H1 (cell line): ENCODE results near the gene FMO5. TPM values are rescaled to one million over a fixed set of nuclear protein-coding genes. Genes with fewer than 3 reads are reported as not detected.
A peak's percentile ranks its signal among the peaks of the same experiment; 100 is the strongest.

ENCODE experiments used
- CTCF ChIA-PET: fragments of 300-600 bp; sonication (Branson Sonifier 250); formaldehyde crosslinking; loops from one replicate; lab custom pipeline; 2021; ENCODE audit not compliant: partially characterized antibody; lab: Charles Lee
- POLR2A ChIA-PET: fragments of 300-600 bp; sonication (Branson Sonifier 250); formaldehyde crosslinking; loops from one replicate; lab custom pipeline; 2021; ENCODE audit warnings: inconsistent platforms; ENCODE audit not compliant: partially characterized antibody; lab: Charles Lee
- DNase-seq, 2 experiments: peaks; one replicate each; pipeline versions ENCODE4 v3.0.0 to v3.0.0-alpha.2; 2010 to 2022; ENCODE audit warnings: low spot score in 2 of 2, low read depth in 1 of 2, mixed read lengths in 1 of 2
- FAIRE-seq: peaks from 2 replicates; lab custom pipeline; 2011; peaks lifted over from hg19 to GRCh38; lab: Jason Lieb, UNC
- H2AFZ ChIP-seq: 2 replicates; pipeline ENCODE4 v1.8.1; 2012; ENCODE audit warnings: low read length, inconsistent platforms
- H2AK5ac ChIP-seq: 2 replicates; pipeline ENCODE4 v1.6.1; 2013; ENCODE audit warnings: low read depth, low read length
- H2BK120ac ChIP-seq: replicated peaks from 2 replicates; pipeline ENCODE3; 2013; ENCODE audit warnings: low read depth, low read length, inconsistent platforms
- H2BK12ac ChIP-seq: 2 replicates; pipeline ENCODE4 v1.6.1; 2013; ENCODE audit warnings: low read depth, low read length
- H2BK15ac ChIP-seq: 2 replicates; pipeline ENCODE4 v1.6.1; 2013; ENCODE audit warnings: low read length
- H2BK20ac ChIP-seq: 2 replicates; pipeline ENCODE4 v1.6.1; 2013; ENCODE audit warnings: low read length
- H2BK5ac ChIP-seq: 2 replicates; pipeline ENCODE4 v1.6.1; 2013; ENCODE audit warnings: low read depth, low read length
- H3K14ac ChIP-seq: 2 replicates; pipeline ENCODE4 v1.6.1; 2013; ENCODE audit warnings: inconsistent platforms; ENCODE audit not compliant: insufficient read length
- H3K18ac ChIP-seq: 2 replicates; pipeline ENCODE4 v1.6.1; 2013; ENCODE audit warnings: low read length; ENCODE audit errors: extremely low read depth
- H3K23ac ChIP-seq: 2 replicates; pipeline ENCODE4 v1.6.1; 2013; ENCODE audit warnings: inconsistent platforms; ENCODE audit not compliant: insufficient read length
- H3K23me2 ChIP-seq: 2 replicates; pipeline ENCODE4 v1.6.1; 2013; ENCODE audit warnings: low read depth, low read length
- H3K27ac ChIP-seq: 2 replicates; pipeline ENCODE4 v1.6.1; 2011; ENCODE audit warnings: low read depth, low read length, inconsistent platforms
- H3K27me3 ChIP-seq, 4 experiments: replicated peaks in 1 of 4; 1 replicate in 1 of 4; 2 replicates in 3 of 4; pipeline versions ENCODE4 v1.6.1 to v1.8.1; 2011 to 2013; ENCODE audit warnings: low read length in 3 of 4, mild to moderate bottlenecking in 3 of 4, inconsistent platforms in 2 of 4, mixed read lengths in 2 of 4, moderate library complexity in 1 of 4; ENCODE audit not compliant: control insufficient read depth in 3 of 4, insufficient read depth in 3 of 4; ENCODE audit errors: extremely low read depth in 1 of 4
- H3K36me3 ChIP-seq, 4 experiments: 2 replicates each; pipeline versions ENCODE4 v1.6.1 to v1.8.1; 2011 to 2013; ENCODE audit warnings: mild to moderate bottlenecking in 4 of 4, low read length in 3 of 4, moderate library complexity in 2 of 4, control low read depth in 1 of 4, inconsistent platforms in 1 of 4; ENCODE audit not compliant: insufficient read depth in 4 of 4, control insufficient read depth in 2 of 4
- H3K4ac ChIP-seq: replicated peaks from 2 replicates; pipeline ENCODE3; 2013; ENCODE audit warnings: low read length, low read depth, mixed read lengths, inconsistent platforms; ENCODE audit not compliant: insufficient read length
- H3K4me1 ChIP-seq, 4 experiments: replicated peaks in 1 of 4; 1 replicate in 1 of 4; 2 replicates in 3 of 4; pipeline versions ENCODE4 v1.6.1 to v1.8.1; 2011 to 2013; ENCODE audit warnings: low read length in 3 of 4, inconsistent platforms in 2 of 4, mixed read lengths in 1 of 4; ENCODE audit not compliant: insufficient read depth in 4 of 4, control insufficient read depth in 3 of 4
- H3K4me2 ChIP-seq, 2 experiments: 2 replicates each; pipeline versions ENCODE4 v1.6.1 to v1.8.1; 2011 to 2013; ENCODE audit warnings: low read depth in 2 of 2, low read length in 2 of 2, control low read depth in 1 of 2, inconsistent platforms in 1 of 2, mild to moderate bottlenecking in 1 of 2; ENCODE audit not compliant: insufficient read depth in 1 of 2
- H3K4me3 ChIP-seq, 4 experiments: fragments of 200-600, 300-600 bp in 1 of 4; sonication (generic), shearing (Covaris generic), sonication (Bioruptor Twin) in 1 of 4; 2 replicates each; pipeline versions ENCODE4 v1.5.1 to v1.8.1; 2011 to 2016; ENCODE audit warnings: low read length in 4 of 4, low read depth in 3 of 4, control low read depth in 2 of 4, inconsistent platforms in 2 of 4, mild to moderate bottlenecking in 2 of 4, mixed read lengths in 1 of 4, moderate library complexity in 1 of 4; ENCODE audit not compliant: insufficient read depth in 2 of 4; ENCODE audit errors: extremely low read depth in 1 of 4
- H3K56ac ChIP-seq: replicated peaks from 2 replicates; pipeline ENCODE3; 2013; ENCODE audit warnings: low read depth, mild to moderate bottlenecking, mixed read lengths, low read length, inconsistent platforms; ENCODE audit not compliant: insufficient read length
- H3K79me1 ChIP-seq: 2 replicates; pipeline ENCODE4 v1.6.1; 2013; ENCODE audit warnings: low read depth, low read length, control low read depth
- H3K79me2 ChIP-seq, 2 experiments: 2 replicates each; pipeline versions ENCODE4 v1.6.1 to v1.8.1; 2012 to 2013; ENCODE audit warnings: low read length in 2 of 2, mild to moderate bottlenecking in 2 of 2, inconsistent platforms in 1 of 2; ENCODE audit not compliant: insufficient read depth in 2 of 2, control insufficient read depth in 1 of 2
- H3K9ac ChIP-seq, 4 experiments: replicated peaks in 1 of 4; 1 replicate in 1 of 4; 2 replicates in 3 of 4; pipeline versions ENCODE4 v1.6.1 to v1.8.1; 2011 to 2013; ENCODE audit warnings: low read depth in 3 of 4, low read length in 3 of 4, control low read depth in 2 of 4, mild to moderate bottlenecking in 2 of 4, moderate library complexity in 2 of 4, inconsistent platforms in 1 of 4; ENCODE audit errors: extremely low read depth in 1 of 4
- H3K9me3 ChIP-seq, 2 experiments: 2 replicates each; pipeline versions ENCODE4 v1.6.1 to v1.8.1; 2012 to 2013; ENCODE audit warnings: mild to moderate bottlenecking in 2 of 2, moderate library complexity in 2 of 2, control low read depth in 1 of 2, inconsistent platforms in 1 of 2, low read depth in 1 of 2, low read length in 1 of 2, mixed read lengths in 1 of 2; ENCODE audit not compliant: insufficient read depth in 2 of 2
- H4K20me1 ChIP-seq, 2 experiments: replicated peaks in 1 of 2; 2 replicates each; pipeline versions ENCODE3 to v1.8.1; 2011 to 2013; ENCODE audit warnings: inconsistent platforms in 2 of 2, low read length in 2 of 2, mild to moderate bottlenecking in 1 of 2; ENCODE audit not compliant: insufficient read depth in 2 of 2, control insufficient read depth in 1 of 2
- H4K5ac ChIP-seq: 2 replicates; pipeline ENCODE4 v1.6.1; 2013; ENCODE audit warnings: low read length, low read depth, mixed read lengths, inconsistent platforms; ENCODE audit not compliant: insufficient read length
- H4K8ac ChIP-seq: 2 replicates; pipeline ENCODE4 v1.8.0; 2013; ENCODE audit warnings: mild to moderate bottlenecking, moderate library complexity, low read length, inconsistent platforms; ENCODE audit not compliant: insufficient read depth; ENCODE audit errors: extremely low read depth
- H4K91ac ChIP-seq: replicated peaks from 2 replicates; pipeline ENCODE3; 2013; ENCODE audit warnings: low read length, mixed read lengths, inconsistent platforms; ENCODE audit not compliant: insufficient read length
- CREB1 ChIP-seq: IDR thresholded peaks from 2 replicates; pipeline ENCODE4 v1.6.1; 2012; ENCODE audit warnings: inconsistent platforms
- KDM4A ChIP-seq: IDR thresholded peaks from one replicate; pipeline ENCODE4 v1.7.1; 2012; ENCODE audit warnings: low read depth, mild to moderate bottlenecking, moderate library complexity, low read length, inconsistent platforms; ENCODE audit not compliant: severe bottlenecking
- YY1 ChIP-seq: IDR thresholded peaks from 2 replicates; pipeline ENCODE4 v1.6.1; 2011; ENCODE audit warnings: low read depth, mild to moderate bottlenecking, low read length
- WGBS, 2 experiments: shearing (Covaris generic) in 1 of 2; methylation state at CpG; one replicate each; pipeline versions ENCODE4 v1.1.6 to v1.1.7; 2013 to 2015; ENCODE audit warnings: low lambda C conversion rate in 2 of 2, mixed read lengths in 2 of 2, inconsistent platforms in 1 of 2, low coverage in 1 of 2, missing lambda C conversion rate in 1 of 2; ENCODE audit not compliant: insufficient replicate concordance in 2 of 2, insufficient coverage in 1 of 2, insufficient read length in 1 of 2; ENCODE audit errors: extremely low coverage in 1 of 2, missing lambda C conversion rate in 1 of 2; 5-methylcytosine and 5-hydroxymethylcytosine counted together
- polyA plus RNA-seq, 7 experiments: library from polyadenylated mRNA; depleted of rRNA in 3 of 7; stranded (reverse) in 5 of 7; unstranded in 2 of 7; fragments of >200 nt in 5 of 7; fragments of 200-250 nt in 2 of 7; gene quantifications; 1 replicate in 5 of 7; 2 replicates in 1 of 7; 4 replicates in 1 of 7; pipeline versions ENCODE4 v1.2.1 to v1.2.3, GENCODE V29; 2011 to 2013; ENCODE audit warnings: missing spikeins in 2 of 7, mixed read lengths in 2 of 7
- total RNA-seq: library from RNA; stranded (reverse); fragmentation: NEBNext Ultra II Directional; extraction: Animal tissue kit (Norgen Biotek cat#: 25700); gene quantifications from 2 replicates; pipeline ENCODE4 v1.2.1, GENCODE V29; 2021
- TF ChIP-seq, protein P1 (sequence below): IDR thresholded peaks from 2 replicates; pipeline ENCODE4 v1.6.1; 2011; ENCODE audit warnings: low read length, improper control_type of control experiment

The FMO5 gene
- total and polyA plus RNA-seq, 2 of the 8 experiments (the other 6 are each of a cell fraction or from before 2014, with no cell fraction given), result 0.27 to 0.34 TPM

DNA sequence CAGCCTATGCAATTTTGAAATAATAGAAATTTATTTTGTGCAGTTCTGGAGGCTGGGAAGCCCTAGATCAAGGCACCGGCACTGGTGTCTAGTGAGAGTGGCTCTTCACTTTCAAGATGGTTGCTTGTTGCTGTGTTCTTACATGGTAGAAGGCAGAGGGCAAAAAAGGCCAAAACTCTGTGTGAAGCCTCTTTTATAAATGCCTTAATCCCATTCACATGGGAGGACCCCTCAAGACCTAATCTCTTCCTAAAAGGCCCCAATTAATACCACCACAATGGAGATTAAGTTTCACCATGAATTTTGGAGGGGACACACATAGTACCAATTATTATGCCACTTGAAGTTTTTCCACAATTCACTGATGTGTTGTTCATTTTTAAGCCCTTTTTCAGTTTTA lies 73.9 kb downstream of the FMO5 start:
- H3K18ac ChIP-seq, result no peak overlapping the region
- H3K56ac ChIP-seq, result no peak overlapping the region
- H4K5ac ChIP-seq, result no peak overlapping the region
- no peak overlapping the region for H2AK5ac ChIP-seq
- H3K27ac ChIP-seq, result no peak overlapping the region
- no peak for DNase-seq
- no peak overlapping the region for H2BK12ac ChIP-seq
- H3K23me2 ChIP-seq, result no peaks in the 10 kb centered on the region
- WGBS, 2 experiments, result 86% methylated on average over 1 of the region's 1 CpG; no CpG with 5 or more reads in 1 of the 2 experiments
- H3K23ac ChIP-seq, result no peak overlapping the region
- no peak overlapping the region for H2AFZ ChIP-seq
- no peak overlapping the region for H3K4me3 ChIP-seq
- H2BK120ac ChIP-seq, result no peak overlapping the region
- no peak overlapping the region for H4K8ac ChIP-seq
- H3K27me3 ChIP-seq, result no peaks in the 10 kb centered on the region
- H3K4ac ChIP-seq, result no peak overlapping the region
- no peaks in the 10 kb centered on the region for H3K9me3 ChIP-seq
- H3K79me1 ChIP-seq, result no peaks in the 10 kb centered on the region
- H3K14ac ChIP-seq, result no peak overlapping the region
- H3K9ac ChIP-seq, result no peak overlapping the region
- H2BK5ac ChIP-seq, result no peak overlapping the region
- H3K36me3 ChIP-seq, result peaks cover 0 to 13% (median 3%) of the 10 kb centered on the region in 4 experiments; a peak in 2 of 8 replicates
- POLR2A ChIA-PET, result interaction anchor here (1.3 kb wide), 1 partner anchor 27 kb away, joined by 3 read pairs; no protein-coding TSS in a partner anchor
- no peaks in the 10 kb centered on the region for H3K79me2 ChIP-seq
- no peak for TF ChIP-seq KDM4A
- TF ChIP-seq YY1, result 0 out of 2 replicates have a peak, but pooled peaks have one; percentile 20
- TF ChIP-seq, protein P1, sequence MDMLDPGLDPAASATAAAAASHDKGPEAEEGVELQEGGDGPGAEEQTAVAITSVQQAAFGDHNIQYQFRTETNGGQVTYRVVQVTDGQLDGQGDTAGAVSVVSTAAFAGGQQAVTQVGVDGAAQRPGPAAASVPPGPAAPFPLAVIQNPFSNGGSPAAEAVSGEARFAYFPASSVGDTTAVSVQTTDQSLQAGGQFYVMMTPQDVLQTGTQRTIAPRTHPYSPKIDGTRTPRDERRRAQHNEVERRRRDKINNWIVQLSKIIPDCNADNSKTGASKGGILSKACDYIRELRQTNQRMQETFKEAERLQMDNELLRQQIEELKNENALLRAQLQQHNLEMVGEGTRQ, result no peak
- TF ChIP-seq CREB1, result no peak
- TF ChIP-seq, all 59 proteins: peak for 1
- Histone ChIP-seq H3K4me1 (no peaks in the 10 kb centered on the region; a peak in 1 of 7 replicates), H3K4me2 (no peak overlapping the region), H2BK15ac (no peak overlapping the region), H4K20me1 (no peaks in the 10 kb centered on the region), H4K91ac (no peak overlapping the region), H2BK20ac (no peak overlapping the region)
- CTCF ChIA-PET, result interaction anchor here (2.2 kb wide), 1 partner anchor 17 kb away, joined by 6 read pairs; no protein-coding TSS in a partner anchor
- no peak for FAIRE-seq
